ENCODE data around the gene CAVIN1.
"Not testable (repeated sequence)": the region's sequence is repeated elsewhere in the genome, so short reads cannot be mapped to it uniquely, and the experiment has no call there.

Gene CAVIN1

GRCh38 chr17:42378959-42379594 lies 44.0 kb downstream of the CAVIN1 start:
- peaks cover 15 to 26% of the 10 kb centered on the region in 2 donors for H3K4me1 ChIP-seq (ENCODE audit: control insufficient read depth in 2 of 2, insufficient read depth in 2 of 2, low read length in 2 of 2)

GRCh38 chr17:42378359-42378958 lies 44.6 kb downstream of the CAVIN1 start:
- Histone ChIP-seq H3K9me3 (ENCODE audit: control insufficient read depth in 2 of 2, low read length in 2 of 2) (no peaks in the 10 kb centered on the region), H3K4me1 (ENCODE audit: control insufficient read depth in 2 of 2, insufficient read depth in 2 of 2, low read length in 2 of 2) (peaks cover 15 to 26% of the 10 kb centered on the region in 2 donors), H3K27me3 (ENCODE audit: control insufficient read depth in 2 of 2, insufficient read depth in 2 of 2, low read length in 2 of 2) (no peaks in the 10 kb centered on the region), H3K9ac (ENCODE audit: low read depth in 1 of 2, low read length in 2 of 2) (peak overlapping the region; percentile 57 to 73), H3K36me3 (ENCODE audit: control insufficient read depth in 2 of 2, insufficient read depth in 2 of 2, low read length in 2 of 2) (peaks cover 0 to 1% of the 10 kb centered on the region in 2 donors), H3K27ac (ENCODE audit: low read depth in 2 of 2, low read length in 2 of 2) (peak overlapping the region; percentile 82 to 85), H3K4me3 (ENCODE audit: low read length in 2 of 2) (peak overlapping the region; percentile 47 to 78)

More at GRCh38 chr17:42378959-42379594, 44.0 kb downstream of the CAVIN1 start:
- Histone ChIP-seq H3K27me3 (ENCODE audit: control insufficient read depth in 2 of 2, insufficient read depth in 2 of 2, low read length in 2 of 2) (no peaks in the 10 kb centered on the region), H3K27ac (ENCODE audit: low read depth in 2 of 2, low read length in 2 of 2) (peak overlapping the region; percentile 82 to 85), H3K36me3 (ENCODE audit: control insufficient read depth in 2 of 2, insufficient read depth in 2 of 2, low read length in 2 of 2) (peaks cover 0 to 4% of the 10 kb centered on the region in 2 donors), H3K9me3 (ENCODE audit: control insufficient read depth in 2 of 2, low read length in 2 of 2) (no peaks in the 10 kb centered on the region), H3K9ac (ENCODE audit: low read depth in 1 of 2, low read length in 2 of 2) (peak overlapping the region; percentile 57 to 73), H3K4me3 (ENCODE audit: low read length in 2 of 2) (peak overlapping the region; percentile 47 to 78)

DNA sequence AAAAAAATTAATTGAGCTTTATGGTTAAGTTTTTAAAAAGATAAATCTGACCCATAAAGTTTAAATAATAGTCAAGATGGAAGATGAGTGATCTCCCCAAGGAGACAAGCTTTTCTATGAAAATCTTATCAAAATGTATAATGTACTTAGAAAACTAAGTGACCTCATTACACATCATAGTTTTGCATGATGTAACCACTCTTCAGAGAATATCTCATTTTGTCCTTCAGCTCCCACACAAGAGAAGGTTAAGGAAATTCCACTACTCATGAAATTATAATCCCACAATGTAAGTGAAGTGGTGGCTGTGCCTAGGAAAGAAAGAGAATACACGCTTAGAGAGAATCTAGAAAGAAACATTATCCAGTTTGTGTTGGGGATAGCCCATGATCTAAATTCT lies 49.2 kb downstream of the CAVIN1 start:
- Histone ChIP-seq H3K4me1 (ENCODE audit: control insufficient read depth in 2 of 2, insufficient read depth in 2 of 2, low read length in 2 of 2) (peaks cover 7 to 10% of the 10 kb centered on the region in 2 donors), H3K27ac (ENCODE audit: low read depth in 2 of 2, low read length in 2 of 2) (no peak overlapping the region), H3K9me3 (ENCODE audit: control insufficient read depth in 2 of 2, low read length in 2 of 2) (no peaks in the 10 kb centered on the region), H3K27me3 (ENCODE audit: control insufficient read depth in 2 of 2, insufficient read depth in 2 of 2, low read length in 2 of 2) (no peaks in the 10 kb centered on the region), H3K4me3 (ENCODE audit: low read length in 2 of 2) (no peak overlapping the region), H3K9ac (ENCODE audit: low read depth in 1 of 2, low read length in 2 of 2) (no peak overlapping the region), H3K36me3 (ENCODE audit: control insufficient read depth in 2 of 2, insufficient read depth in 2 of 2, low read length in 2 of 2) (peaks cover 3 to 5% of the 10 kb centered on the region in 2 donors)

GRCh38 chr17:42372142-42372541 lies 50.9 kb downstream of the CAVIN1 start:
- Histone ChIP-seq H3K9ac (ENCODE audit: low read depth in 1 of 2, low read length in 2 of 2) (no peak overlapping the region), H3K9me3 (ENCODE audit: control insufficient read depth in 2 of 2, low read length in 2 of 2) (no peaks in the 10 kb centered on the region), H3K27me3 (ENCODE audit: control insufficient read depth in 2 of 2, insufficient read depth in 2 of 2, low read length in 2 of 2) (no peaks in the 10 kb centered on the region), H3K27ac (ENCODE audit: low read depth in 2 of 2, low read length in 2 of 2) (no peak overlapping the region), H3K36me3 (ENCODE audit: control insufficient read depth in 2 of 2, insufficient read depth in 2 of 2, low read length in 2 of 2) (peaks cover 3 to 5% of the 10 kb centered on the region in 2 donors), H3K4me3 (ENCODE audit: low read length in 2 of 2) (no peak overlapping the region), H3K4me1 (ENCODE audit: control insufficient read depth in 2 of 2, insufficient read depth in 2 of 2, low read length in 2 of 2) (peaks cover 0 to 3% of the 10 kb centered on the region in 2 donors)

- H3K4me3 ChIP-seq (ENCODE audit: low read length in 2 of 2); H3K9ac ChIP-seq (ENCODE audit: low read depth in 1 of 2, low read length in 2 of 2); H3K36me3 ChIP-seq (ENCODE audit: control insufficient read depth in 2 of 2, insufficient read depth in 2 of 2, low read length in 2 of 2); H3K27ac ChIP-seq (ENCODE audit: low read depth in 2 of 2, low read length in 2 of 2); H3K4me1 ChIP-seq (ENCODE audit: control insufficient read depth in 2 of 2, insufficient read depth in 2 of 2, low read length in 2 of 2); H3K27me3 ChIP-seq (ENCODE audit: control insufficient read depth in 2 of 2, insufficient read depth in 2 of 2, low read length in 2 of 2); H3K9me3 ChIP-seq (ENCODE audit: control insufficient read depth in 2 of 2, low read length in 2 of 2): not testable (repeated sequence)
Measured at GRCh38 chr17:42368797-42369561, 54.1 kb downstream of the CAVIN1 start.

GRCh38 chr17:42368310-42368709 lies 54.7 kb downstream of the CAVIN1 start:
- H3K36me3 ChIP-seq (ENCODE audit: control insufficient read depth in 2 of 2, insufficient read depth in 2 of 2, low read length in 2 of 2); H3K27ac ChIP-seq (ENCODE audit: low read depth in 2 of 2, low read length in 2 of 2); H3K9ac ChIP-seq (ENCODE audit: low read depth in 1 of 2, low read length in 2 of 2); H3K27me3 ChIP-seq (ENCODE audit: control insufficient read depth in 2 of 2, insufficient read depth in 2 of 2, low read length in 2 of 2); H3K4me3 ChIP-seq (ENCODE audit: low read length in 2 of 2); H3K4me1 ChIP-seq (ENCODE audit: control insufficient read depth in 2 of 2, insufficient read depth in 2 of 2, low read length in 2 of 2); H3K9me3 ChIP-seq (ENCODE audit: control insufficient read depth in 2 of 2, low read length in 2 of 2): not testable (repeated sequence)

DNA sequence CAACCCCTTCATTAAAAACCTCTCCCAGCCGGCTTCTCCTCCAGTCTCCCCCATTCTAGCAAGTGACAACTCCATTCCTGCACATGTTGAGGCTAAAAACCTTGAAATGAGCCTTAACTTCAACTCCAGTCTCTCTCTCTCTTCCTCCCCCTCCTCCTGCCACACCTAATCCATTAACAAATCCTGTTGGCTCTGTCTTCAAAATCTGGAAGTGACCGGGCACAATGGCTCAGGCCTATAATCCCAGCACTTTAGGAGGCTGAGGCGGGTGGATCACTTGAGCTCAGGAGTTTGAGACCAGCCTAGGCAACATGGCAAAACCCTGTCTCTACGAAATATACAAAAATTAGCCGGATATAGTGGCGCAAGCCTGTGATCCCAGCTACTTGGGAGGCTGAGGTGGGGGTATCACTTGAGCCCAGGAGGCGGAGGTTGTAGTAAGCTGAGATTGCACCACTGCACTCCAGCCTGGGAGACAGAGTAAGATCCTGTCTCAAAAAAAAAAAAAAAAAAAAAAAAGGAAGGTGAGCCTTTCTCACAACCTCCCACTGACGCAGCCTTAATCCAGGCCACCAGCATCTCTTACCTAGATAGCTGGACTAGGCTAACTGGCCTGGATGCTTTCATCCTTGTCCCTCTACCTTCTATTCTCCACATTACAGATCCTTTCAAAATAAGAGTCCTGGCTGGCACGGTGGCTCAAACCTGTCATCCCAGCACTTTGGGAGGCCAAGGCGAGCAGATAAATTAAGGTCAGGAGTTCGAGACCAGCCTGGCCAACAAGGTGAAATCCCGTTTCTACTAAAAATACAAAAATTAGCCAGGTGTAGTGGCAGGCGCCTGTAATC lies 56.7 kb downstream of the CAVIN1 start:
- H3K27me3 ChIP-seq (ENCODE audit: control insufficient read depth in 2 of 2, insufficient read depth in 2 of 2, low read length in 2 of 2); H3K4me3 ChIP-seq (ENCODE audit: low read length in 2 of 2); H3K36me3 ChIP-seq (ENCODE audit: control insufficient read depth in 2 of 2, insufficient read depth in 2 of 2, low read length in 2 of 2); H3K9ac ChIP-seq (ENCODE audit: low read depth in 1 of 2, low read length in 2 of 2); H3K27ac ChIP-seq (ENCODE audit: low read depth in 2 of 2, low read length in 2 of 2); H3K9me3 ChIP-seq (ENCODE audit: control insufficient read depth in 2 of 2, low read length in 2 of 2): not testable (repeated sequence)
- peaks cover 9 to 17% of the 10 kb centered on the region in 2 donors for H3K4me1 ChIP-seq (ENCODE audit: control insufficient read depth in 2 of 2, insufficient read depth in 2 of 2, low read length in 2 of 2)

DNA sequence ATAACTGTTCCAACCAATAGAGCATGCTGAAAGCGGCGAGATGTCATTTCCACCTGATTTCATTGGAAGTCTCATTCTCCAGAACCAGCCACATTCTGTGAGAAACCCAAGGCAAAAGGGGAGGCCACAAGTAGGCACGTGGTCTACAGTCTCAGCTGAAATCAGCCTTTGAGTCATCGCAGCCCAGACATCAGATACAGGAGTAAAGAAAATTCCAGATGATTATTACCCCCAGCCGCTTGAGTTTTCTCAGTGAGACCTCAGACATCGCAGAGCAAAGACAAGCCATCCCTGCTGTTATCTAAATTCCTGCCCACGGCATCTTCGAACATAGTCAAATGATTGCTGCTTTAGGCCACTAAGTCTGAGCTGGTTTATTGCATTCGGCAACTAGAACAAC lies 57.9 kb downstream of the CAVIN1 start:
- peaks cover 0 to 3% of the 10 kb centered on the region in 2 donors for H3K36me3 ChIP-seq (ENCODE audit: control insufficient read depth in 2 of 2, insufficient read depth in 2 of 2, low read length in 2 of 2)
- H3K9me3 ChIP-seq (ENCODE audit: control insufficient read depth in 2 of 2, low read length in 2 of 2): no peaks in the 10 kb centered on the region
- no peak overlapping the region for H3K9ac ChIP-seq (ENCODE audit: low read depth in 1 of 2, low read length in 2 of 2)
- H3K27me3 ChIP-seq (ENCODE audit: control insufficient read depth in 2 of 2, insufficient read depth in 2 of 2, low read length in 2 of 2): no peaks in the 10 kb centered on the region
- peaks cover 9 to 17% of the 10 kb centered on the region in 2 donors for H3K4me1 ChIP-seq (ENCODE audit: control insufficient read depth in 2 of 2, insufficient read depth in 2 of 2, low read length in 2 of 2)
- H3K4me3 ChIP-seq (ENCODE audit: low read length in 2 of 2): no peak overlapping the region
- no peak overlapping the region for H3K27ac ChIP-seq (ENCODE audit: low read depth in 2 of 2, low read length in 2 of 2)

- H3K27me3 ChIP-seq (ENCODE audit: control insufficient read depth in 2 of 2, insufficient read depth in 2 of 2, low read length in 2 of 2): no peaks in the 10 kb centered on the region
- H3K4me3 ChIP-seq (ENCODE audit: low read length in 2 of 2): no peak overlapping the region
- H3K9ac ChIP-seq (ENCODE audit: low read depth in 1 of 2, low read length in 2 of 2): no peak overlapping the region
- no peaks in the 10 kb centered on the region for H3K9me3 ChIP-seq (ENCODE audit: control insufficient read depth in 2 of 2, low read length in 2 of 2)
- no peak overlapping the region for H3K27ac ChIP-seq (ENCODE audit: low read depth in 2 of 2, low read length in 2 of 2)
- H3K4me1 ChIP-seq (ENCODE audit: control insufficient read depth in 2 of 2, insufficient read depth in 2 of 2, low read length in 2 of 2): peaks cover 9 to 17% of the 10 kb centered on the region in 2 donors
- peaks cover 0 to 3% of the 10 kb centered on the region in 2 donors for H3K36me3 ChIP-seq (ENCODE audit: control insufficient read depth in 2 of 2, insufficient read depth in 2 of 2, low read length in 2 of 2)
Measured at GRCh38 chr17:42363767-42364585, 59.1 kb downstream of the CAVIN1 start.

Data from mucosa of rectum (tissue), 2 donors.